Measurements from ENCODE around the gene FGF3. TPM values are rescaled to one million over a fixed set of nuclear protein-coding genes. Genes with fewer than 3 reads are reported as not detected.

The FGF3 gene
- total and polyA plus RNA-seq, 4 experiments from 2014 or later: not detected

DNA sequence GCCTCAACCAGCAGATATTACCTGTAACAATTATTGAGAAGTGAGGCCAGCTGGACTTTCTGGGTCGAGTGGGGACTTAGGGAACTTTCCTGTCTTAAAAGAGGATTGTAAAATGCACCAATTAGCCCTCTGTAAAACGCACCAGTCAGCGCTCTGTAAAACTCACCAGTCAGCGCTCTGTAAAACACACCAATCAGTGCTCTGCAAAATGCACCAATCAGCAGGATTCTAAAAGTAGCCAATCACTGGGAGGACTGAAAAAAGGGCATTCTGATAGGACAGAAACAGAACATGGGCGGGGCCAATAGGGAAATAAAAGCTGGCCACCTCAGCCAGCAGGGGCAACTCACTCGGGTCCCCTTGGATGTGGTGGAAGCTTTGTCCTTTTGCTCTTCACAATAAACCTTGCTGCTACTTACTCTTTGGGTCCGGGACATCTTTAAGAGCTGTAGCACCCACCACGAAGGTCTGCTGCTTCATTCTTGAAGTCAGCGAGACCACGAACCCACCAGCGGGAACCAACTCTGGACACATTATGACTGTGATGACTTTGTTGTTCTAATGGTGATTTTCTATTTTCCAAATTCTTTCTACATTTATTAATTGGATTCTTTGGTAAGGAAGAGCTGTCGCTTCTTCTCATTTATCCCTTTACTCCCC, 40.2 kb upstream of the FGF3 start:
- no peak overlapping the region for H3K4me3 Mint-ChIP-seq
- intact Hi-C loops (cut with micrococcal nuclease): no loop called here
- H3K27ac Mint-ChIP-seq: no peak overlapping the region
- no peak for DNase-seq
- H3K36me3 ChIP-seq (ENCODE audit: insufficient read depth, low read length): no peaks in the 10 kb centered on the region
- H3K36me3 Mint-ChIP-seq: no peaks in the 10 kb centered on the region
- H3K4me1 ChIP-seq (ENCODE audit: insufficient read depth, low read length): no peaks in the 10 kb centered on the region
- no peaks in the 10 kb centered on the region for H3K4me1 Mint-ChIP-seq
- peaks cover 27 to 34% of the 10 kb centered on the region in 2 donors for H3K27me3 Mint-ChIP-seq
- ChIA-PET CTCF (ENCODE audit: partially characterized antibody) (no interaction called here), POLR2A (ENCODE audit: partially characterized antibody) (no interaction called here)
- no peak overlapping the region for H3K4me3 ChIP-seq (ENCODE audit: low read length in 2 of 2)
- no peaks in the 10 kb centered on the region for H3K9me3 ChIP-seq (ENCODE audit: control insufficient read depth in 1 of 2, low read length in 2 of 2)
- H3K27ac ChIP-seq (ENCODE audit: low read depth, low read length): no peak overlapping the region
- H3K9me3 Mint-ChIP-seq: peaks cover 0 to 6% (median 1%) of the 10 kb centered on the region in 8 donors
- peaks cover 5% of the 10 kb centered on the region for H3K27me3 ChIP-seq (ENCODE audit: insufficient read depth, low read length)

DNA sequence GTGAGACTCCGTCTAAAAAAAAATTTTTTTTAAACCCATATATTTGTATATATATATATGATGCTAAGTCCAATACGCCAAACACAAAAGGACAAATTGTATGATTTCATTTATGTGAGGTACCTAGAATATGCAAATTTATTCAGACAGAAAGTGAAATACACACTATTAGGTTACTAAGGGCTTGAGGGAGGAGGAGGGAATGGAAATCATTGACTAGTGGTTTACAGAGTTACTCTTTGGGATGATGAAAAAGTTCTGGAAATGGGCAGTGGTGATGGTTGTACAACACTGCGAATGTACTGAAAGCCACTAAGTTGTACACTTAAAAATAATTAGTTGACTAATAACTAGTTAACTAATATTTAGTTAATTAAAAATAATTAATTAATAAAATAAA, 36.2 kb upstream of the FGF3 start:
- Histone ChIP-seq H3K36me3 (ENCODE audit: insufficient read depth, low read length) (no peaks in the 10 kb centered on the region), H3K9me3 (ENCODE audit: control insufficient read depth in 1 of 2, low read length in 2 of 2) (no peaks in the 10 kb centered on the region), H3K4me1 (ENCODE audit: insufficient read depth, low read length) (no peaks in the 10 kb centered on the region), H3K27me3 (ENCODE audit: insufficient read depth, low read length) (peaks cover 10% of the 10 kb centered on the region), H3K4me3 (ENCODE audit: low read length in 2 of 2) (no peak overlapping the region), H3K27ac (ENCODE audit: low read depth, low read length) (no peak overlapping the region)
- Mint-ChIP-seq H3K36me3 (no peaks in the 10 kb centered on the region), H3K27me3 (peaks cover 22 to 35% of the 10 kb centered on the region in 2 donors), H3K4me3 (no peak overlapping the region), H3K9me3 (peaks cover 0 to 24% (median 12%) of the 10 kb centered on the region in 8 donors), H3K4me1 (no peaks in the 10 kb centered on the region), H3K27ac (no peak overlapping the region)
- ChIA-PET CTCF (ENCODE audit: partially characterized antibody) (no interaction called here), POLR2A (ENCODE audit: partially characterized antibody) (no interaction called here)
- DNase-seq: no peak
- intact Hi-C loops (cut with micrococcal nuclease): no loop called here

DNA sequence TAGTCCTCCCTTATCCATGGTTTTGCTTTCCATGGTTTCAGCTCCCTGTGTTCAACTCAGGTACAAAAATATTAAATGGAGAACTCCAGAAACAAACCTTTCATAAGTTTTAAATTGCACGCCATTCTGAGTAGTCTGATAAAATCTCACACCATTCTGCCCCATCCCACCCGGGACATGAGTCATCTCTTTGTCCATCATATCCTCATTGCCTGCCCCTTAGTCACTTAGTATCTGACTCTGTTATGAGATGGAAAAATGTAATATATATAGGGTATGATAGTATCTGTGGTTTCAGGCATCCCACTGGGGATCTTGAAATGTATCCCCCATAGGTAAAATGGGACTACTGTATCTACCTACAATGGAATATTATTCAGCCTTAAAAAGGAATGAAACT, 35.5 kb upstream of the FGF3 start:
- no peak for DNase-seq
- ChIA-PET CTCF (ENCODE audit: partially characterized antibody) (no interaction called here), POLR2A (ENCODE audit: partially characterized antibody) (no interaction called here)
- Histone ChIP-seq H3K36me3 (ENCODE audit: insufficient read depth, low read length) (no peaks in the 10 kb centered on the region), H3K27ac (ENCODE audit: low read depth, low read length) (no peak overlapping the region), H3K4me3 (ENCODE audit: low read length in 2 of 2) (no peak overlapping the region), H3K27me3 (ENCODE audit: insufficient read depth, low read length) (peaks cover 10% of the 10 kb centered on the region), H3K4me1 (ENCODE audit: insufficient read depth, low read length) (no peaks in the 10 kb centered on the region), H3K9me3 (ENCODE audit: control insufficient read depth in 1 of 2, low read length in 2 of 2) (no peaks in the 10 kb centered on the region)
- Mint-ChIP-seq H3K27ac (no peak overlapping the region), H3K4me1 (no peaks in the 10 kb centered on the region), H3K27me3 (peaks cover 22 to 30% of the 10 kb centered on the region in 2 donors), H3K36me3 (no peaks in the 10 kb centered on the region), H3K9me3 (peaks cover 0 to 24% (median 12%) of the 10 kb centered on the region in 8 donors), H3K4me3 (no peak overlapping the region)
- intact Hi-C loops (cut with micrococcal nuclease): no loop called here

DNA sequence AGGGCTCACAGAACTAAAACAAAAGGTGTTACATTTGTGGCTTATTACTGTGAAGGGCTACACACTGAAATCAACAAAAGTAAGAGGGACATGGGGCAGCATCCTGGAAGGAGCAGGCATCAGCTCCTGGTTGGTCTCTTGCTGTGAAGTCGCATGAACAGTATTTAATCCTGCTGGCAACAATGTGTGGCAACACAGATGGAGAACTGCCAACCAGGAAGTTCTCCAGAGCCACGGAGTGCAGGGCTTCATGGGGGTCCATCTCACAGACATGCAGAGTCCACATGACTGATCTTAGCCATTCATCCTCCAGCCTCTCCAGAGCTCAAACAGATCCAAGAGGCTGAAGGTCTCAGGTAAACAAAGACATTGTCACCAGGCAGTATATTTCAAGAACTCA, 32.8 kb upstream of the FGF3 start:
- H3K27me3 Mint-ChIP-seq: peaks cover 16 to 21% of the 10 kb centered on the region in 2 donors
- no peak overlapping the region for H3K27ac Mint-ChIP-seq
- intact Hi-C loops (cut with micrococcal nuclease): no loop called here
- no peak for DNase-seq
- no peak overlapping the region for H3K27ac ChIP-seq (ENCODE audit: low read depth, low read length)
- H3K4me1 Mint-ChIP-seq: no peaks in the 10 kb centered on the region
- no peaks in the 10 kb centered on the region for H3K9me3 ChIP-seq (ENCODE audit: control insufficient read depth in 1 of 2, low read length in 2 of 2)
- ChIA-PET CTCF (ENCODE audit: partially characterized antibody) (no interaction called here), POLR2A (ENCODE audit: partially characterized antibody) (no interaction called here)
- no peak overlapping the region for H3K4me3 Mint-ChIP-seq
- peaks cover 0 to 24% (median 15%) of the 10 kb centered on the region in 8 donors for H3K9me3 Mint-ChIP-seq
- peaks cover 0 to 3% of the 10 kb centered on the region in 2 donors for H3K36me3 Mint-ChIP-seq
- peaks cover 10% of the 10 kb centered on the region for H3K27me3 ChIP-seq (ENCODE audit: insufficient read depth, low read length)
- no peak overlapping the region for H3K4me3 ChIP-seq (ENCODE audit: low read length in 2 of 2)
- no peaks in the 10 kb centered on the region for H3K4me1 ChIP-seq (ENCODE audit: insufficient read depth, low read length)
- H3K36me3 ChIP-seq (ENCODE audit: insufficient read depth, low read length): no peaks in the 10 kb centered on the region

DNA sequence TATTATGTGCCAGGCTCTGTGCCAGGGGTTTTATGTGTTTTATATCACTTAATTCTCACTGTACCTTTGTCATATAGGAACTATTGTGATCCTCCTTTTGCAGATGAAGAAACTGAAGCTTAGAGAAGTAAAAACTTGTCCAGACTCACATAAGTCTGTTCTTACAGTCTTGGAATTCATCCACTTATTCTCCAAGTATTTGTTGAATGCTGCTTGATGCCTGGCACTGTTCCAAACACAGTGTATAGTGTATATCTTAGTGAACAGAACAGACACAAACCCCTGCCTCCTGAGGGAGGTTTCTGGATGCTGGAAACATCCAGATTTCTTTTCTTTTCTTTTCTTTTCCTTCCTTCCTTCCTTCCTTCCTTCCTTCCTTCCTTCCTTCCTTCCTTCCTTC, 29.0 kb upstream of the FGF3 start:
- no peak overlapping the region for H3K4me3 ChIP-seq (ENCODE audit: low read length in 2 of 2)
- peaks cover 6% of the 10 kb centered on the region for H3K27me3 ChIP-seq (ENCODE audit: insufficient read depth, low read length)
- Mint-ChIP-seq H3K27me3 (peaks cover 12 to 13% of the 10 kb centered on the region in 2 donors), H3K4me3 (no peak overlapping the region), H3K27ac (no peak overlapping the region), H3K4me1 (no peaks in the 10 kb centered on the region), H3K36me3 (peaks cover 0 to 3% of the 10 kb centered on the region in 2 donors), H3K9me3 (peaks cover 0 to 17% (median 10%) of the 10 kb centered on the region in 8 donors)
- intact Hi-C loops (cut with micrococcal nuclease): no loop called here
- no peak overlapping the region for H3K27ac ChIP-seq (ENCODE audit: low read depth, low read length)
- ChIA-PET POLR2A (ENCODE audit: partially characterized antibody) (no interaction called here), CTCF (ENCODE audit: partially characterized antibody) (no interaction called here)
- no peaks in the 10 kb centered on the region for H3K9me3 ChIP-seq (ENCODE audit: control insufficient read depth in 1 of 2, low read length in 2 of 2)
- no peaks in the 10 kb centered on the region for H3K4me1 ChIP-seq (ENCODE audit: insufficient read depth, low read length)
- no peaks in the 10 kb centered on the region for H3K36me3 ChIP-seq (ENCODE audit: insufficient read depth, low read length)
- no peak for DNase-seq

DNA sequence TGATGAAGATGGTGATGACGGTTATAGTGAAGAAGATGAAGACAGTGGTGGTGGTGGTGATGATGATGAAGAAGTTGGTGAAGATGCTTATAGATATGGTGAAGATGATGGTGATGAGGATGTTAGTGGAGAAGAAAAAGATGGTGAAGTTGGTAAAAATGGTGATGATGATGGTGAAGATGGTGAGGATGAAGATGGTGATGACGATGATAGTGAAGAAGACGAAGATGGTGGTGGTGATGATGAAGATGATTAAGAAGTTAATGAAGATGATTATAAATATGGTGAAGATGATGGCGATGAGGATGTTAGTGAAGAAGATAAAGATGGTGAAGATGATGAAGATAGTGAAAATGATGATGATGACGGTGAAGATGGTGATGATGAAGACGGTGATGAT, 25.2 kb upstream of the FGF3 start:
- Histone ChIP-seq H3K9me3 (ENCODE audit: control insufficient read depth in 1 of 2, low read length in 2 of 2) (no peaks in the 10 kb centered on the region), H3K27me3 (ENCODE audit: insufficient read depth, low read length) (no peaks in the 10 kb centered on the region), H3K4me1 (ENCODE audit: insufficient read depth, low read length) (no peaks in the 10 kb centered on the region), H3K4me3 (ENCODE audit: low read length in 2 of 2) (no peak overlapping the region), H3K36me3 (ENCODE audit: insufficient read depth, low read length) (no peaks in the 10 kb centered on the region), H3K27ac (ENCODE audit: low read depth, low read length) (no peak overlapping the region)
- peaks cover 0 to 4% (median 0%) of the 10 kb centered on the region in 8 donors for H3K9me3 Mint-ChIP-seq
- intact Hi-C loops (cut with micrococcal nuclease): no loop called here
- no peak overlapping the region for H3K27ac Mint-ChIP-seq
- CTCF ChIA-PET (ENCODE audit: partially characterized antibody): no interaction called here
- H3K36me3 Mint-ChIP-seq: peaks cover 0 to 3% of the 10 kb centered on the region in 2 donors
- peaks cover 8% of the 10 kb centered on the region in 2 donors for H3K27me3 Mint-ChIP-seq
- no peak overlapping the region for H3K4me3 Mint-ChIP-seq
- POLR2A ChIA-PET (ENCODE audit: partially characterized antibody): no interaction called here
- DNase-seq: no peak
- peaks cover 0 to 6% (median 0%) of the 10 kb centered on the region in 4 donors for H3K4me1 Mint-ChIP-seq

DNA sequence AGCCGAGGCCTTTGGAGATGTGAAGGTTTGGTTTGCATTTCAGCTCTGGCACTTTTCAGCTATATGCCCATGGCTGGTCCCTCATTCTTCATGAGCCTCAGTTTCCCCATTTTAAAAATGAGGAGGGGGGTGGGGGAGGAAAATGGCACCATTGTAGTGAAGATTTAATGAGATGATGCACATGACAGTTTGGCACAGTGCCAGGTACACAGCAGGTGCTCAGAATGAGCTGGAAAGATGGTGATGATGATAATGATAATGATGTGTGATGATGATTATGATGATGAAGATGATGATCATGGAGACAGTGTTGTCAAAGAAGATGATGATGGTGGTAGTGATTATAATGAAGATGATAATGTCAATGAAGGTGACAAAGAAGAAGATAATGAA, 24.3 kb upstream of the FGF3 start:
- Mint-ChIP-seq H3K27me3 (peaks cover 6% of the 10 kb centered on the region in 2 donors), H3K4me1 (peaks cover 0 to 6% (median 0%) of the 10 kb centered on the region in 4 donors), H3K9me3 (no peaks in the 10 kb centered on the region), H3K36me3 (no peaks in the 10 kb centered on the region), H3K27ac (no peak overlapping the region), H3K4me3 (no peak overlapping the region)
- Histone ChIP-seq H3K9me3 (ENCODE audit: control insufficient read depth in 1 of 2, low read length in 2 of 2) (no peaks in the 10 kb centered on the region), H3K4me1 (ENCODE audit: insufficient read depth, low read length) (no peaks in the 10 kb centered on the region), H3K27me3 (ENCODE audit: insufficient read depth, low read length) (no peaks in the 10 kb centered on the region), H3K27ac (ENCODE audit: low read depth, low read length) (no peak overlapping the region), H3K4me3 (ENCODE audit: low read length in 2 of 2) (no peak overlapping the region), H3K36me3 (ENCODE audit: insufficient read depth, low read length) (no peaks in the 10 kb centered on the region)
- CTCF ChIA-PET (ENCODE audit: partially characterized antibody): interaction anchor here (1.6 kb wide), 1 partner anchor 13 kb away, joined by 3 read pairs; no protein-coding TSS in a partner anchor
- POLR2A ChIA-PET (ENCODE audit: partially characterized antibody): no interaction called here
- no peak for DNase-seq
- intact Hi-C loops (cut with micrococcal nuclease): no loop called here

All from CD4-positive, alpha-beta memory T cell (primary cell).